22Rv1 (cell line): ENCODE results near the gene MRPS31.

Experiments used
- H3K27ac ChIP-seq: fragments of 450-650 bp; 2 replicates; pipeline ENCODE4 v1.5.1; 2017
- ZFX ChIP-seq: fragments of 450-650 bp; IDR thresholded peaks from 2 replicates; pipeline ENCODE4 v1.6.1; 2017; ENCODE audit warnings: antibody characterized with exemption, borderline replicate concordance
- TF ChIP-seq, protein P1 (sequence below): fragments of 450-650 bp; IDR thresholded peaks from 2 replicates; pipeline ENCODE4 v1.5.1; 2017; ENCODE audit warnings: mild to moderate bottlenecking

The MRPS31 gene

DNA sequence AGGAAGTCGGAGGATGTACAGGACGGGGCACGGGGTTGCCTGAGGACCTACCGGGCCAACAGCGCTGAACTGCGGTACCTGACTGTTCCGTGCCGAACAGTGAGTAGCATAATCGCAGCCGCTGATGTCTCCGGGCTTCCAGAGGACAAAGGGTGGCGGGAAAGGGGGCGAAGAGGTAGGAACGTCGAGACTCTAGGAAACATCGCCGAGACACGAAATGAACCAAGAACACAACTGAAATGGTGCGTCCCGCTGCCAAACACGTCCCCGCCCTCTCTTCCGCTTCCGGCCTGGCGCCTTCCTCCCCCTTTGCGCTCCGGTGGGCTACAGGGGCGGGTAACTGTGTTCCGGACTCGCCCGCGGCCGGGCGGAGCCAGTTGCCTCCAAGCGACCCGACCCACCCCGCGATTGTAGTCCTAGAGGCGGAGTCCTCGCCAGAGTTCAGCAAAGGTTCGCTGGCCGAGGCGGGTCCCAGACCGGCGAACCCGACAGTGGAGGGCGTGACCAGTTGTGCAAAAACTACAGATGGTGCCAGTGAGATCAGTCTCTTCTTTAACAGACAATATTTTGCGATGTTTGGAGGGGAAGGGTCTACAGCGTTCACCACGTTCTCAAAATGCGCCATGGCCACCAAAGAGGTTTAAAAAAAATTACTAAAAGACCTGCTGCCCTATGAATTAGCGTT is at the start of gene MRPS31:
Gene MRPS31, minus strand, starts transcription at position 257 of the 685 bp plus-strand sequence. Its CDS starts 54 bp downstream, at position 203.
- peak within 1 kb of the TSS; percentile 76 for H3K27ac ChIP-seq

DNA sequence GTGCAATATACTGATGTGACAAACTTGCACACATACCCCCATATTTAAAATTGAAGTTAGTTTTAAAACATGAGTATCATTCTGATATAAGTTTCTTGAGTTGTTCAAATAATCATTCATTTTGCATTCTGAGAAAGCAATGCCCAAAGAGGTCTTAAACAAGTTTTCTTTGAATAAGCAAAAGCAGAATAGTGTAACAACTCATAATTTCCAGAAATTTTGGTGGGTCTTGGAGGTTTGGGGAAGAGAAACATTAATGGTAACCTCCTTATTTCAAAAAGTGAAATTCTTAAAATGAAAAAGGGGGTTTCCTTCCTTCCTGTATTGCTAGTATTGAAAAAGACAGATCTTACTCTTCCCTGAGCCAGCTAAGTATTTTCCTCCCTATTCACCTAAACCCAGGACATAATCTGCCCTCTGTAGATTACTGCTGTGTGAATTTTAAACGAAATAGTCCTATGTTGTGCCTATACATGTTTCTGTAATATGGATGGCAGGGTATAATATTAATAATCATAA is 48.9 kb upstream of the MRPS31 start:
- TF ChIP-seq ZFX: no peak
- no peak overlapping the region for H3K27ac ChIP-seq

More for the DNA sequence above, at the start of gene MRPS31:
- TF ChIP-seq ZFX: no peak
- TF ChIP-seq, protein P1, sequence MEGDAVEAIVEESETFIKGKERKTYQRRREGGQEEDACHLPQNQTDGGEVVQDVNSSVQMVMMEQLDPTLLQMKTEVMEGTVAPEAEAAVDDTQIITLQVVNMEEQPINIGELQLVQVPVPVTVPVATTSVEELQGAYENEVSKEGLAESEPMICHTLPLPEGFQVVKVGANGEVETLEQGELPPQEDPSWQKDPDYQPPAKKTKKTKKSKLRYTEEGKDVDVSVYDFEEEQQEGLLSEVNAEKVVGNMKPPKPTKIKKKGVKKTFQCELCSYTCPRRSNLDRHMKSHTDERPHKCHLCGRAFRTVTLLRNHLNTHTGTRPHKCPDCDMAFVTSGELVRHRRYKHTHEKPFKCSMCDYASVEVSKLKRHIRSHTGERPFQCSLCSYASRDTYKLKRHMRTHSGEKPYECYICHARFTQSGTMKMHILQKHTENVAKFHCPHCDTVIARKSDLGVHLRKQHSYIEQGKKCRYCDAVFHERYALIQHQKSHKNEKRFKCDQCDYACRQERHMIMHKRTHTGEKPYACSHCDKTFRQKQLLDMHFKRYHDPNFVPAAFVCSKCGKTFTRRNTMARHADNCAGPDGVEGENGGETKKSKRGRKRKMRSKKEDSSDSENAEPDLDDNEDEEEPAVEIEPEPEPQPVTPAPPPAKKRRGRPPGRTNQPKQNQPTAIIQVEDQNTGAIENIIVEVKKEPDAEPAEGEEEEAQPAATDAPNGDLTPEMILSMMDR: 0 out of 2 replicates have a peak, but pooled peaks have one; percentile 9

DNA sequence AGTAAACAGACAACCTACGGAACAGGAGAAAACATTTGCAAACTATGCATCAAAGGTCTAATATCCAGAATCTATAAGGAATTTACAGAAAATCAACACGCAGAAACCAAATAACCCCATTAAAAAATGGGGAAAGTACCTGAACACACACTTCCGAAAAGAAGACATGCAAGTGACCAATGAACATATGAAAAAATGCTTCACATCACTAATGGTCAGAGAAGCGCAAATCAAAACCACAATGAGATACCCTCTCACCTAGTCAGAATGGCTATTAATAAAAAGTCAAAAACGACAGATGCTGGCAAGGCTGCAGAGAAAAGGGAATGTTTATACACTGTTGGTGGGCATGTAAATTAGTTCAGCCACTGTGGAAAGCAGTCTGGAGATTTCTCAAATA is 47.9 kb upstream of the MRPS31 start:
- TF ChIP-seq, protein P1: no peak
- no peak for TF ChIP-seq ZFX
- no peak overlapping the region for H3K27ac ChIP-seq

DNA sequence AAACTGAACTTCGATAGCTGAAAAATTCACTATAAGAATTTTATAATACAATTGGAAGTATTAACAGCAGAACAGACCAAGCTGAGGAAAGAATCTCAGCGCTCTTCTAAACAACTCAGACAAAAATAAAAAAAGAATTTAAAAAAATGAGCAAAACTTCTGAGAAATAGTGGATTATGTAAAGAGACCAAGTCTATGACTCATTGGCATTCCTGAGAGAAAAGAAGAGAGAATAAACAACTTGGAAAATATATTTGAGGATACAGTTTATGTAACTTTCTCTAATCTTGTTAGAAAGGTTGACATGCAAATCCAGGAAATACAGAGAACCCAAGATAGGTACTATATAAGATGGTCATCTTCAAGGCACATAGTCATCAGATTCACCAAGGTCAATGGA is 43.8 kb upstream of the MRPS31 start:
- H3K27ac ChIP-seq: no peak overlapping the region
- TF ChIP-seq, protein P1: no peak
- no peak for TF ChIP-seq ZFX

DNA sequence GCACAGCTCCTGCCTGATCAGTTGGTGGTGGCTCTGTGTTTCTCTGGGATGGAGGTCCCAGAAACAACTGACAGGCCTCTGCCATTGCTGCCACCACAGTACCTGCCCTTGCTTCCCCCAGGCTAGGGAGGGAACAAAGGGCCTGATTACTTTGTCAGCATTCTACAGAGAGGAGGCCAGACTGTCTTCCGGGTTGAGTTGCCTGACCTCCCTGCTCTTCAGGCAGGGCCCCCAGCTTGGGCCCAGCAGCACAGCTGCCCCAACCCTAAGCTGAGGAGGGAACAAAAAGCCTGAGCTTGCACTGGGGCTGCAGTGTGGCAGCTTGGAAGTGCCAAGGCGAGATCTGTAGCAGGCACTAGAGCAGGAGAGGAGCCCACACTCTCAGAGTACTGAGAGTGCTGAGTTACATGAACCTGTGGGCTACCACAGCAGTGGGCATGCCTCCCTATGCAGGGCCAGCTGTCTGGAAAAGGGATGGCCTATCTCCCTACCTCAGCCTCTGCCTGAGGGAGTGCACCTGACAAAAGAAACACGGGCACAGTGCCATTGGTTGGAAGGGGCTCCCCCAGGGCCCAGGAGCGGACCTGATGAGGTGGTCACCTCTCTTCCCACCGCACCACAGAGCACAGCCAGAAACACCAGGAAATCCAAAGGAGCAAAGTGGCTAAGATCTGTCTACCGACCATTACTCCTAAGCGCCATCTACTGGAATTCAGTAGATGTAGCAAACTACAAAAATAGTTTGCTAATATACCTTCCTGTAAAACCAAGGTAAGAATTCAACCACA is 42.9 kb upstream of the MRPS31 start:
- no peak overlapping the region for H3K27ac ChIP-seq
- TF ChIP-seq, protein P1: peak; percentile 80
- TF ChIP-seq ZFX: no peak

DNA sequence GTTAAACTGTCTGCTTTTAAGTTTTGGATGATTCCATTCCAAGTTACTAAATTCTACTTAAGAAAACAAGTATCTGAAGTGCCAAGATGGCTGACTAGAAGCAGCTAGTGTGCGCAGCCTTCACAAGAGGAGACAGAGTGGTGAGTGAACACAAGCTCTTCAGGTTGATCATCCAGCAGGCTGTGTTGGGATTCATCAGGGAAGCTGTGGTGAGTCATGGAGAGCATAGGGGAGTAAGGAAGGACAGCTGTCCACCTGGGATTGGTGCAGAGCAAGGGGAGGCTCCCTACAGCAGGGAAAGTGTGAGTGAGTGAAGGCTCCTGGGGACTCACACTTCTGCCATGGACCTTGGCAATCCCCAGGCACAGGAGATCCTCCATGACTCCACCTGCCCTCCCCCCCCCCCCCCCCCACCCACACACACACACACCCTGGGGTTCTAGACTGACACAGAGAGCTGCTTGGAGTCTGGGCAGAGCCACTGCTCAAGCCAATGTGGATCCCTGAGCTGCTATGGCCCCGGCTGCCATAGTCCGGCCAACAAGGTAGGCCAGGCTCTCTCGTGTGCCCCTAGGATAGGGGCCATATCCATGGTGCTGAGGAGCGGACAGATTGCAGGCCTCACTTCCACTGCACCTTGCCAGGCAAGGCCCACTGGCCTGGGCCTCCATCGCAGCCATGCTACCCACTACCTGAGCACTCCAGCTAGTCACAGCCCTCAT is 41.9 kb upstream of the MRPS31 start:
- TF ChIP-seq, protein P1: no peak
- no peak for TF ChIP-seq ZFX
- H3K27ac ChIP-seq: no peak overlapping the region

DNA sequence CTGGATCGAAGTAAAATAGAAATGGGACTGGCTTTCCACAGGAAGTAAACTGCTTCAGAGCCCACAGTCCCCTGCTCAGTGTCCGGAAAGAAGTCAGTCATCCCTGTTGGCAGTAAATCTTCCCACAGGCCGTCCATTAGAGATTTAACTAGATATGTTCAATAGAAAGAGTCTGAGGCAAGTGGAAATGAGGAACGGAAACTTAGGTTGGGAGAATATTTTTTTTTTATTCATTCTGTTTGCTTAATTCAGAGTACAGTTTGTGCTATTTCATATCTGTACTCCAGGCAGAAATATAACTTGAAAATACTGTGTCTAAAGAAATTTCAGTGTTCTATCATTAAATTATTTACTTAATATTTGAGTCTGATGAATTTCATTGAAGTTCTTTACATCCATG is 41.1 kb upstream of the MRPS31 start:
- TF ChIP-seq, protein P1: no peak
- TF ChIP-seq ZFX: no peak
- H3K27ac ChIP-seq: no peak overlapping the region
